DND-41 (cell line): Measurements from ENCODE around the gene SIPA1L3.

ENCODE experiments used
- EZH2 ChIP-seq: IDR thresholded peaks from 3 replicates; pipeline ENCODE4 v1.6.1; 2012; ENCODE audit warnings: borderline replicate concordance, low read depth, mild to moderate bottlenecking, moderate library complexity, low read length, inconsistent platforms; ENCODE audit not compliant: severe bottlenecking
- TF ChIP-seq, protein P1 (sequence below): IDR thresholded peaks from 2 replicates; pipeline ENCODE4 v1.5.1; 2012; ENCODE audit warnings: borderline replicate concordance, low read length, moderate library complexity, mild to moderate bottlenecking; ENCODE audit not compliant: poor library complexity, severe bottlenecking; ENCODE audit errors: extremely low read depth

DNA sequence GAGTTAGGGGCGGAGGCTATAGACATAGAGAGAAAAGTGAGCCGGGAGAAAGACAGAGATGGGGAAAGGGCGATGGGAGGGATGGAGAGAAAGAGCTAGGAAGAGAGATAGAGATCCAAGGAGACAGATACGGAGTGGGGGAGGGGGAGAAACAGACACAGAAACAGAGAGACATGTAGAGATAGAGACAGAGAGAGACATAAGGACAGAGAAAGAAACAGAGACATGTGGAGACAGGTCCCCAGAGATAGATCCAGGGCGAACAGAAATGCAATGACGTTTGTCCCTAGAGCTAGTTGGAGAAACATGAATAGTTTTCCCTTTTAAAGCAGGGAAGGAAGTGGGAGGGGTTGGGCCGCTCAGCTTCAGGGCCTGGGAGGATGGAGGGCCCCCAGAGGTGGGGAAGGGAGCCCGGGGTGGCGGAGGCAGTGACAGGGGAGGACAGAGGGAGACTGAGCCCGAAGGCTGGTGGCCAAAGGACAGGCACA, 344.6 kb downstream of the SIPA1L3 start:
- TF ChIP-seq, protein P1, sequence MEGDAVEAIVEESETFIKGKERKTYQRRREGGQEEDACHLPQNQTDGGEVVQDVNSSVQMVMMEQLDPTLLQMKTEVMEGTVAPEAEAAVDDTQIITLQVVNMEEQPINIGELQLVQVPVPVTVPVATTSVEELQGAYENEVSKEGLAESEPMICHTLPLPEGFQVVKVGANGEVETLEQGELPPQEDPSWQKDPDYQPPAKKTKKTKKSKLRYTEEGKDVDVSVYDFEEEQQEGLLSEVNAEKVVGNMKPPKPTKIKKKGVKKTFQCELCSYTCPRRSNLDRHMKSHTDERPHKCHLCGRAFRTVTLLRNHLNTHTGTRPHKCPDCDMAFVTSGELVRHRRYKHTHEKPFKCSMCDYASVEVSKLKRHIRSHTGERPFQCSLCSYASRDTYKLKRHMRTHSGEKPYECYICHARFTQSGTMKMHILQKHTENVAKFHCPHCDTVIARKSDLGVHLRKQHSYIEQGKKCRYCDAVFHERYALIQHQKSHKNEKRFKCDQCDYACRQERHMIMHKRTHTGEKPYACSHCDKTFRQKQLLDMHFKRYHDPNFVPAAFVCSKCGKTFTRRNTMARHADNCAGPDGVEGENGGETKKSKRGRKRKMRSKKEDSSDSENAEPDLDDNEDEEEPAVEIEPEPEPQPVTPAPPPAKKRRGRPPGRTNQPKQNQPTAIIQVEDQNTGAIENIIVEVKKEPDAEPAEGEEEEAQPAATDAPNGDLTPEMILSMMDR = no peak
- TF ChIP-seq EZH2 = no peak
